Testis (tissue), 2 donors: Measurements from ENCODE around the gene EEFSEC.

Experiments
- CTCF ChIP-seq, 3 experiments: fragments of 450-650 bp in 2 of 3; fragments of 200-600 bp in 1 of 3; sonication (generic) in 1 of 3; IDR thresholded peaks; one replicate each; pipeline ENCODE4 v1.5.1; 2016 to 2019; ENCODE audit warnings: antibody characterized with exemption in 3 of 3, mild to moderate bottlenecking in 2 of 3, moderate library complexity in 1 of 3
- POLR2A ChIP-seq: fragments of 450-650 bp; IDR thresholded peaks from one replicate; pipeline ENCODE4 v1.6.1; 2017; ENCODE audit warnings: antibody characterized with exemption, mild to moderate bottlenecking, moderate library complexity

GRCh38 chr3:128405554-128406277 is 252.4 kb downstream of the EEFSEC start:
- TF ChIP-seq CTCF (IDR thresholded peaks at IDR 0.05) (no peak), POLR2A (no peak)
